ENCODE data around the gene ALKBH2. TPM values are rescaled to one million over a fixed set of nuclear protein-coding genes. Genes with fewer than 3 reads are reported as not detected.

Gene ALKBH2
- total RNA-seq, 2 donors from 2014 or later = 15.3 to 21.9 TPM

DNA sequence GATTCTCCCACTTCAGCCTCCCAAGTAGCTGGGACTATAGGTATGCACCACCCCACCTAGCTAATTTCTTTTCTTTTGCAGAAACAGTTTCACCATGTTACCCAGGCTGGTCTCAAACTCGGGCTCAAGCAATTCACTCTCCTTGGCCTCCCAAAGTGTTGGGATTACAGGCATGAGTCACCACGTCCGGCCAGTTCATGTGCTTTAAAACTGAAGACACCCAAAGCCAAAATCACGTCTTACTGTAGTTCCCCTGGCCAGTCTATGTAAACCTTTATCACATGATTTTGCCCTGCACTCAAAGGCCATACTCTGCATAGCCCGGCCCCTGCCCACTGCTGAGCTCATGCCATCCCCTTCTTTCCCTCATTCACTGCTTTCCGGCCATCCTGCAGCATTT, 4.5 kb downstream of the ALKBH2 start:
- no peak overlapping the region for H3K27ac ChIP-seq
- H3K27me3 ChIP-seq (replicated peaks; ENCODE audit: insufficient read depth) = no peaks in the 10 kb centered on the region
- no peaks in the 10 kb centered on the region for H3K9me3 ChIP-seq
- no peak overlapping the region for H3K4me3 ChIP-seq
- ATAC-seq (ENCODE audit: insufficient number of reproducible peaks, low FRiP score, low read depth) = no peak
- H3K36me3 ChIP-seq = peaks cover 34% of the 10 kb centered on the region
- peaks cover 5 to 16% of the 10 kb centered on the region in 2 donors for H3K4me1 ChIP-seq (ENCODE audit: control insufficient read depth in 1 of 2, low read depth in 2 of 2)
- TF ChIP-seq, protein P1, sequence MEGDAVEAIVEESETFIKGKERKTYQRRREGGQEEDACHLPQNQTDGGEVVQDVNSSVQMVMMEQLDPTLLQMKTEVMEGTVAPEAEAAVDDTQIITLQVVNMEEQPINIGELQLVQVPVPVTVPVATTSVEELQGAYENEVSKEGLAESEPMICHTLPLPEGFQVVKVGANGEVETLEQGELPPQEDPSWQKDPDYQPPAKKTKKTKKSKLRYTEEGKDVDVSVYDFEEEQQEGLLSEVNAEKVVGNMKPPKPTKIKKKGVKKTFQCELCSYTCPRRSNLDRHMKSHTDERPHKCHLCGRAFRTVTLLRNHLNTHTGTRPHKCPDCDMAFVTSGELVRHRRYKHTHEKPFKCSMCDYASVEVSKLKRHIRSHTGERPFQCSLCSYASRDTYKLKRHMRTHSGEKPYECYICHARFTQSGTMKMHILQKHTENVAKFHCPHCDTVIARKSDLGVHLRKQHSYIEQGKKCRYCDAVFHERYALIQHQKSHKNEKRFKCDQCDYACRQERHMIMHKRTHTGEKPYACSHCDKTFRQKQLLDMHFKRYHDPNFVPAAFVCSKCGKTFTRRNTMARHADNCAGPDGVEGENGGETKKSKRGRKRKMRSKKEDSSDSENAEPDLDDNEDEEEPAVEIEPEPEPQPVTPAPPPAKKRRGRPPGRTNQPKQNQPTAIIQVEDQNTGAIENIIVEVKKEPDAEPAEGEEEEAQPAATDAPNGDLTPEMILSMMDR (IDR thresholded peaks at IDR 0.05) = no peak
- no peak for DNase-seq (ENCODE audit: low spot score)

DNA sequence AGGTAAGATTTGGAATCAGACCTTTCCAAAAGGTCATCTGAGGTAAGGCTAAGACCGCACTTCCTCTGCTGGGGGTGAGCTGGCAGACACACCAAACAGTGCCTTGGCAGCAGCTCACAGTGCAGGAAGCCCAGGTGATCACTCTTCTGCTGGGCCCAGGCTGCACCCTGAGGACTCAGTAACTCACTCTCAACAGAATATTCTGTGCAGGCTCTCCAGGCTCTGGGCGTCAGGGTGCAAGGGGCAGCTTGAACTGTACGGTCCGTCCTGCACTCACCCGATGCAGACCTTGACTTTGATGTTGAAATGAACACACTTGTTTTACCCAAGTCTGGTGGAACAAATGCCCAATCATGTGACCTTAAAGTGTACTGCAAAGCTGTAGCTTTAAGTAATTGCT, 6.0 kb downstream of the ALKBH2 start:
- Histone ChIP-seq H3K36me3 (peaks cover 49% of the 10 kb centered on the region), H3K9me3 (no peaks in the 10 kb centered on the region)

DNA sequence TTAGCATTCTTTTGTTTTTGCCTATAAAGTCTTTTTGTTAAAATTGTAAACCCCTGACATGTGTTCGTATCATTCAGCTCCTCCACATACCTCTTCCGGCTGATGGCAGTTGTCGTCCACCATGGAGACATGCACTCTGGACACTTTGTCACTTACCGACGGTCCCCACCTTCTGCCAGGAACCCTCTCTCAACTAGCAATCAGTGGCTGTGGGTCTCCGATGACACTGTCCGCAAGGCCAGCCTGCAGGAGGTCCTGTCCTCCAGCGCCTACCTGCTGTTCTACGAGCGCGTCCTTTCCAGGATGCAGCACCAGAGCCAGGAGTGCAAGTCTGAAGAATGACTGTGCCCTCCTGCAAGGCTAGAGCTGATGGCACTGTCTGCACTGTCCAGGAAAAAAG, 7.7 kb downstream of the ALKBH2 start:
- DNase-seq (ENCODE audit: low spot score) (no peak), ATAC-seq (ENCODE audit: insufficient number of reproducible peaks, low FRiP score, low read depth) (no peak)
- Histone ChIP-seq H3K4me1 (ENCODE audit: control insufficient read depth in 1 of 2, low read depth in 2 of 2) (no peaks in the 10 kb centered on the region), H3K36me3 (peaks cover 56% of the 10 kb centered on the region), H3K27ac (no peak overlapping the region), H3K9me3 (no peaks in the 10 kb centered on the region), H3K27me3 (replicated peaks; ENCODE audit: insufficient read depth) (no peaks in the 10 kb centered on the region), H3K4me3 (no peak overlapping the region)
- TF ChIP-seq, protein P1 (IDR thresholded peaks at IDR 0.05) = no peak

More for the DNA sequence above, 6.0 kb downstream of the ALKBH2 start:
- H3K4me3 ChIP-seq = no peak overlapping the region
- H3K27ac ChIP-seq = no peak overlapping the region
- ATAC-seq (ENCODE audit: insufficient number of reproducible peaks, low FRiP score, low read depth) (no peak), DNase-seq (ENCODE audit: low spot score) (no peak)
- no peaks in the 10 kb centered on the region for H3K27me3 ChIP-seq (replicated peaks; ENCODE audit: insufficient read depth)
- TF ChIP-seq, protein P1 (IDR thresholded peaks at IDR 0.05) = no peak
- H3K4me1 ChIP-seq (ENCODE audit: control insufficient read depth in 1 of 2, low read depth in 2 of 2) = peaks cover under 1 to 7% of the 10 kb centered on the region in 2 donors

DNA sequence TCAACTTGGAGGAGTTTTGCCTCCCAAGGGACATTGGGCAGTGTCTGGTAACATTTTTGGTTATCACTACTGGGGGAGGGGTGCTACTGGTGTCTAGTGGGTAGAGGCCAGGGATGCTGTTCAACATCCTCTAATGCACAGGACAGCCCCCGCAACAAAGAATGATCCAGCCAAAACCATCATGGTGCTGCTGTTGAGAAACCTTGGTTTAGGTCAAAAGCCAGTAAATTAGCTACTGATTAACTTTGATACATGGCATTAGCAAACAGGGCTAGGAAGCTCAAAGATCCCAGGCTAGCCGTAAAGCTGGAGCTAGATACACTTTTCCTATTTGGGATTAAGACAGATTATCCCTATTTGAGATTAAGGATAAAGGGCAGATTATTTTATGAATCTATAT, 8.8 kb downstream of the ALKBH2 start:
- no peak overlapping the region for H3K27ac ChIP-seq
- H3K9me3 ChIP-seq = no peaks in the 10 kb centered on the region
- TF ChIP-seq, protein P1 (IDR thresholded peaks at IDR 0.05) = no peak
- ATAC-seq (ENCODE audit: insufficient number of reproducible peaks, low FRiP score, low read depth) (no peak), DNase-seq (ENCODE audit: low spot score) (no peak)
- no peaks in the 10 kb centered on the region for H3K4me1 ChIP-seq (ENCODE audit: control insufficient read depth in 1 of 2, low read depth in 2 of 2)
- H3K27me3 ChIP-seq (replicated peaks; ENCODE audit: insufficient read depth) = no peaks in the 10 kb centered on the region
- peaks cover 55% of the 10 kb centered on the region for H3K36me3 ChIP-seq
- H3K4me3 ChIP-seq = no peak overlapping the region

DNA sequence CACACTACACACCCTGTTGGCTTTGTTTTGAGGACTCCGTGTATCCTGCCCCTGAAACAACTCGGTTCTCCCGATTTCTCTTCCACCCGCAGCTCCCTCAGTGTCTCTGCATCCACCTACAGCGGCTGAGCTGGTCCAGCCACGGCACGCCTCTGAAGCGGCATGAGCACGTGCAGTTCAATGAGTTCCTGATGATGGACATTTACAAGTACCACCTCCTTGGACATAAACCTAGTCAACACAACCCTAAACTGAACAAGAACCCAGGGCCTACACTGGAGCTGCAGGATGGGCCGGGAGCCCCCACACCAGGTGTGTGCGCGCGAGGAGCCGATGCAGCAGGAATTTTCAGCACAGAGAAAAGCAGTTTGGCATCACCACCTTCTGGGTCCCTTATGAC, 10.5 kb downstream of the ALKBH2 start:
- Histone ChIP-seq H3K27me3 (replicated peaks; ENCODE audit: insufficient read depth) (no peaks in the 10 kb centered on the region), H3K27ac (no peak overlapping the region), H3K4me1 (ENCODE audit: control insufficient read depth in 1 of 2, low read depth in 2 of 2) (no peaks in the 10 kb centered on the region), H3K9me3 (no peaks in the 10 kb centered on the region), H3K4me3 (no peak overlapping the region), H3K36me3 (peaks cover 46% of the 10 kb centered on the region)
- DNase-seq (ENCODE audit: low spot score) = no peak
- ATAC-seq (ENCODE audit: insufficient number of reproducible peaks, low FRiP score, low read depth) = no peak
- TF ChIP-seq, protein P1 (IDR thresholded peaks at IDR 0.05) = no peak

All from thoracic aorta (tissue), 2 donors.